ENCODE measurements around the gene STYXL1.

DNA sequence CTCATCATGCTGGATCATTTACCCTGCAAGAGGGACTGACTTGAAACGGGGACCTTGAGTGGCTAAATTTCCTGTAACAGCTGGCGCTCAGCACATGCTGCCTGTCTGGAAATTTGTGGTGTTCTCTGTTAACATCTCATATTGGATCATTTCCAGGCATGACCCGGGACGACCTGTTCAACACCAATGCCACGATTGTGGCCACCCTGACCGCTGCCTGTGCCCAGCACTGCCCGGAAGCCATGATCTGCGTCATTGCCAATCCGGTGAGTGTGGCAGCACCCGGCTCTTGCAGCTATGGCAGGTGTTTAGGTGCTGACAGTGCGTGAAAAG lies 10.0 kb upstream of the STYXL1 start:
- TF ChIP-seq, protein P1, sequence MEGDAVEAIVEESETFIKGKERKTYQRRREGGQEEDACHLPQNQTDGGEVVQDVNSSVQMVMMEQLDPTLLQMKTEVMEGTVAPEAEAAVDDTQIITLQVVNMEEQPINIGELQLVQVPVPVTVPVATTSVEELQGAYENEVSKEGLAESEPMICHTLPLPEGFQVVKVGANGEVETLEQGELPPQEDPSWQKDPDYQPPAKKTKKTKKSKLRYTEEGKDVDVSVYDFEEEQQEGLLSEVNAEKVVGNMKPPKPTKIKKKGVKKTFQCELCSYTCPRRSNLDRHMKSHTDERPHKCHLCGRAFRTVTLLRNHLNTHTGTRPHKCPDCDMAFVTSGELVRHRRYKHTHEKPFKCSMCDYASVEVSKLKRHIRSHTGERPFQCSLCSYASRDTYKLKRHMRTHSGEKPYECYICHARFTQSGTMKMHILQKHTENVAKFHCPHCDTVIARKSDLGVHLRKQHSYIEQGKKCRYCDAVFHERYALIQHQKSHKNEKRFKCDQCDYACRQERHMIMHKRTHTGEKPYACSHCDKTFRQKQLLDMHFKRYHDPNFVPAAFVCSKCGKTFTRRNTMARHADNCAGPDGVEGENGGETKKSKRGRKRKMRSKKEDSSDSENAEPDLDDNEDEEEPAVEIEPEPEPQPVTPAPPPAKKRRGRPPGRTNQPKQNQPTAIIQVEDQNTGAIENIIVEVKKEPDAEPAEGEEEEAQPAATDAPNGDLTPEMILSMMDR (IDR thresholded peaks at IDR 0.05; ENCODE audit: low read depth, low read length, poor library complexity, severe bottlenecking): no peak
- TF ChIP-seq EZH2phosphoT487 (IDR thresholded peaks at IDR 0.05; ENCODE audit: borderline replicate concordance, low read length): no peak
